Stimulated activated CD4-positive, alpha-beta T cell treated with anti-CD3 and anti-CD28 coated beads, Interleukin-1b, Interleukin-23, amount 100 ng/mL, for 48 hours (primary cell): ENCODE data around the gene ZNF428.
"Not testable (repeated sequence)": the region's sequence is repeated elsewhere in the genome, so short reads cannot be mapped to it uniquely, and the experiment has no call there.

Experiments
- DNase-seq: peaks from one replicate; pipeline ENCODE4 v3.0.0-alpha.2; 2020

Gene ZNF428

GRCh38 chr19:43639519-43640423 is 20.3 kb upstream of the ZNF428 start, which contains the start of gene CADM4:
Gene CADM4 (minus strand): TSS chr19:43639850. CDS start chr19:43639790, 60 bp downstream.
- DNase-seq, result peak; percentile 28

GRCh38 chr19:43638995-43639518 is 19.6 kb upstream of the ZNF428 start:
- DNase-seq, result no peak

DNA sequence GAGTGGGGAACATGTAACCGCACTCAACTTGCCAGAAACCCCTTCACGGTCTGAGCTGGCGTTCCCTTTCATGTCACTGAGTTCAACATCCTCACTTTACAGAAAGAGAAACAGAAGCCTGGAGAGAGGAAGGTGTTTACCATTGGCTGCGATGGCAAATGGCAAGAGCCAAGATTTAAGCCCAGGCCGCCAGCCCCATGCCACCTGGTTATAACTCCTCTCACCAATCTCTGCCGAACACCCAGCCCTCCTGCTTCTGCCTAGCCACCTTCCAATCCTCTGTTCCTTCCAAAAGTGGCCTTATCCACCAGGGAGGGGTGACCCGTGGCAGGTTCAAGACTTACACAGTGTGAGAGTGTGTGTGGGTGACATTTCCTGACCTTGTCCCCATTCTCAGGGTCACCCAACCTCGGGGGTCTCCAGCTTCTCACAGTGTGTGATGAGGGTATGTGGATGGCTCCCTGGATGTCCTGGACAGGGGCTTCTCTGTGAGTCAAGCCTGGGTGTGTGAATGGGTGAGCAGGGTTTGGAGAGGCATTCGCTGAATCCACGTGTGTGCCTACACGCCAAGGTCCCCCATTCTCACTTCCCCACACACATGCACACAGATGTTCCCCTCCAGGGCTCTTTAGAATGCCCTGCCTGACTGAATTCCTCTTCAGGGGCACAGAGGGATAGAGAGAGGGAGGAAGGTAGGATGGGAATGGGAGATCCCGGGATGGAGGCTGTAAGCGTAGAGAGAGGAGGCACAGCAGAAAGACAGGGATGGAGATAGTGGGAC is 19.0 kb upstream of the ZNF428 start:
- no peak for DNase-seq

DNA sequence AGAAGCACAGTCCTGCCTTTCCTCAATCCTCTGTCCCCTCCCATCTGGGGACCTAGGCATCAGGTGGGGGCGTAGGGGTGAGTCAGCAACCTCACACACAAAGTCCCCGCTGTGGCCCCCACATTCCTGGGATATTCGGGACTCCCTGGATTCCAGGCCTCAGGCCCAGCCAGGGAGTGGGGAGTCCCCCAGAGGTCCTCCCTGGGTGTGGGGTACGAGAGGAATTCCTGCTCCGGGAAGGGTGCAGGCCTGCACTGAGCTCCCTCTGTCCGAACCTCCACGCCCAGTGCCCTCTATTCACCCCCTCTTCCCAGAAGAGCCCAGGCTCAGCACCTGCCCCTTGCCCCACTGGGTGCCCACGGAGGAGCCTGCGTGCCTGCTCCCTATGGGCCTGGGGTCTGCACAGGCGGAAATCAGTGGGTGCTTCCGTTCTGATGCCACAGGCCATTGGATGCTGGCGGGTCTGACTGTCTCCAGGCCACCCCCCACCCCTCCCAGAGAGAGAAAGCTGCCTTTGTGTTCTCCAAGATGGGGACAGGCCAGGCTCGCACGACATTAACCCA is 16.8 kb upstream of the ZNF428 start:
- no peak for DNase-seq

GRCh38 chr19:43635561-43635940 is 16.1 kb upstream of the ZNF428 start:
- DNase-seq, result not testable (repeated sequence)

GRCh38 chr19:43634872-43635560 is 15.6 kb upstream of the ZNF428 start:
- DNase-seq, result no peak

DNA sequence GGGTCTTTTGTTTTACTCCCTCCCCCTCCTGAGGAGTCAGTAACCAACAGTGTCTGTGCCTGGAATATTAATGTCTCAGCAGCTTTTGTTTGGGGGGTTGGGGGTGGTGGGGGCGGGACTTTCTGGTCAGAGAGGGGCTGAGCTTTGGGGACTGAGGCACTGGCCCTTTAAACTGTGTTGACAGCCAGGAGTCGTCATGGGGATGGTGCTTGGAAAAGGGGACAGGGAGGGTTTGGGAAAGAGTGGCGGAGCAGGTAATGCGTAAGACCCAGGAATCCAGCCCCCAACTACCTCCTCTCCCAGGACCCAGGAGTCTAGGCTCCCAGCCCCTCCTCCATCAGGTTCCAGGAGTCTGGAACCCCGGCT is 15.1 kb upstream of the ZNF428 start:
- DNase-seq, result no peak

DNA sequence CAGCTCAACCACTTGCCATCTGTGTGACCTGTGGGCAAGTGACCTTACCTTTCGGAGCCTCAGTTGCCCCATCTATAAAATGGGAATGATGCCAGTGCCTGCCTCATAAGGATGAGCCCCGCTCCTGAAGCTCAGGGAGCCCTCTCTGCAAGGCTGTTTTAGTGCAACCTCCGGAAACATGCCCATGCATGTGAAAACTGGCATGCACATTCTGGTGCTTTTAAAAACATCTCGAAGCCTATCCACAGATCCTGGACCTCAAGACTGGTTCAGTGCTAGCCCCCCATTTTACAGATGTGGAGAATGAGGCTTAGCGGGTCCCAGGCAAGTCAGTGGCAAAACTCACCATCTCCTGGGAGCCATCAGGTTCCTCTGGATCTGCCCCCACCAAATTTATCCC is 14.6 kb upstream of the ZNF428 start:
- DNase-seq, result no peak

- DNase-seq, result no peak
Observed at GRCh38 chr19:43633520-43633919, 14.1 kb upstream of the ZNF428 start.

DNA sequence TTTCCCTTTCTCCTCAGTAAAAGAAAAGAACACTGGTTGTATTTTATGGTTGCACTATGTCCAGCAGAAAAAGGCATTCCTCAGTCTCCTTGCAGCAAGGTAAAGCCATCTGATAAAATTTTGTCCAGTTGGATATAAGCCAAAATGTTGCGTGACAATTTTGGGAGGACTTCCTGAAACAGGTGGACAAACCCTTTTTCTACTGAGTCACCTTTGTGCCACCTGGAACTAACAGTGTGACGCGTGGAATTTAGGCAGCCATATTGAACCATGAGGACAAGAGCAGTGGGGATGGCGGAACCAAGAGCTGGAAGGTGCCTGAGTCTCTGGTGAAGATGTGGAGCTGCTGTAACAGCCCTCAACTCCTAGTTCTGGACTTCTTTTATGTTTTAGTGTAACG is 12.1 kb upstream of the ZNF428 start:
- no peak for DNase-seq

DNA sequence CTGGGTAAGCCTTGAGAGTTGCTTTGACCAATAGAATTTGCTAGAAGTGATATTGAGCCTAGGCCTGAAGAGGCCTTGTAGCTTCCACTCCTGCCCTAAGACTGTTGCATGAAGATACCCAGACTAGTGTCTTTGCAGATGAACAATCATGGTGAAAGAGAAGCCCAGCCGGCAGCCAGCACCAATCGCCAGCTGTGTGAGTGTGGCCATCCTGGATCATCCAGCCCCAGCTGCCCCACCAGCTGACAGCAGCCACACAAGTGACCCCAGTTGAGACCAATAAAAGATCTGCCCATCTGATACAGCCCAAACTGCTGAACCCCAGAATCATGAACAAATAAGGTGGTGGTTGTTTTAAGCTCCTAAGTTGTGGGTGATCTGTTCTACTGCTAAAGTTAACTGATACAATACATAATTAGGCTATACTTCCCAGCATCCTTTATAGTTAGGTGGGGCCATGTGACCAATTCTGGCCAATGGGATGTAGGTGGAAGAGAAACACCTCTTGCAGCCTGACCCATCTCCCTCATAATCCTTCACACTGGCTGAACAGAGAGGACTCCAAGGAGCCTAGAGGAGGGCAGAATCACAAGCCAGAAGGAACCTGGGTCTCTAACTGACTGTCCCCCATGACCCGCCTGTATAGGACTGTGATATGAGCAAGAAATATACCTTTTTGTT is 9.4 kb upstream of the ZNF428 start:
- DNase-seq, result no peak

DNA sequence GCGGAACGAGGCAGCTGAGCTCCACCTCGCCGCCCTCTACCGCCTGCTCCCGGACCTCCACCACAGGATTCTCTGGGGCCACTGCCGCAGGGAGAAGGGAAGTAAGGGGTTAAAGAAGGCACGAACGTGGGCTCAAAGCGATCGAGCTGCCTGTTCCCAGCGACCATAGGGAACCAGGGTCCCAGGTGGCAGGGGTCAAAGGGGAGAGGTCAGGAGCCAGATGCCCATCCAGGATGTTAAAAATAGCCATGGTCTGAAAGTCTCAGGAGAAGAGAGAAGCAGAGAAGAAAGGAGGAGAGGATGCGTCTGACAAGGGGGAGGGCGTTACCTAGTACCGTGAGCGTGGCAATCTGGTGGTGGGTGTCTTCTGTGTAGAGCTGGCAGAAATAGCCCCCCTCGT is 7.4 kb upstream of the ZNF428 start:
- no peak for DNase-seq

DNA sequence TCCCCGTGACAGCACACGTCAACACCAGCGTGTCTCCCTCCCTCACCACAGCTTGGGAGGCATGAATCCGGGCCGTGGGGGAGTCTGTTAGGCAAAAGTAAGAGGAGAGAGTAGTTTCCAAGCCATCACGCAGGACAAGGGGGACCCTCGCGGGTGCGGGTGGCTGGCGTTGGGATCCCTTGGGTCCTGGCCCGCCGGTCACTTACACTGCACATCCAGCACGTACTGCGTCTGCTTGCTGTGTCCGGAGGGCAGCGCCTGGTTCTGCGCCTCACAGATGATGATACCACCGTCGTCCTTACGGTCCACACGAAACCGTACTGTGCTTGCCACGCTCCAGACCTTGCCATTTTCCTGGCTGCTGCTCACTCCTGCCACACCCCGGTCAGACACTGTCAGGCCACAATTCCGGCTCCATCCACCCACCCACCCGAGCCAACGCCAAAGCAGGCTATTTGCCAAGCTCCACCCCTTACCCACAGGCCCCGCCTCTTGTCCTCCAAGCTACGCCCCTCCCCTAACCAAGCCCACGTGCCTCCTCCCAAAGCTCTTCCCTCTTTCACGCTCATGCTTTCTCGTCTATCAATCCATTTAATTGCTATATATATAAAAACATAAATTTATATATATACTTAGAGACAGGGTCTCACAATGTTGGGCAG is 6.6 kb upstream of the ZNF428 start:
- DNase-seq, result no peak

- DNase-seq, result peak; percentile 90
Observed at GRCh38 chr19:43624933-43625332, 5.5 kb upstream of the ZNF428 start.

DNA sequence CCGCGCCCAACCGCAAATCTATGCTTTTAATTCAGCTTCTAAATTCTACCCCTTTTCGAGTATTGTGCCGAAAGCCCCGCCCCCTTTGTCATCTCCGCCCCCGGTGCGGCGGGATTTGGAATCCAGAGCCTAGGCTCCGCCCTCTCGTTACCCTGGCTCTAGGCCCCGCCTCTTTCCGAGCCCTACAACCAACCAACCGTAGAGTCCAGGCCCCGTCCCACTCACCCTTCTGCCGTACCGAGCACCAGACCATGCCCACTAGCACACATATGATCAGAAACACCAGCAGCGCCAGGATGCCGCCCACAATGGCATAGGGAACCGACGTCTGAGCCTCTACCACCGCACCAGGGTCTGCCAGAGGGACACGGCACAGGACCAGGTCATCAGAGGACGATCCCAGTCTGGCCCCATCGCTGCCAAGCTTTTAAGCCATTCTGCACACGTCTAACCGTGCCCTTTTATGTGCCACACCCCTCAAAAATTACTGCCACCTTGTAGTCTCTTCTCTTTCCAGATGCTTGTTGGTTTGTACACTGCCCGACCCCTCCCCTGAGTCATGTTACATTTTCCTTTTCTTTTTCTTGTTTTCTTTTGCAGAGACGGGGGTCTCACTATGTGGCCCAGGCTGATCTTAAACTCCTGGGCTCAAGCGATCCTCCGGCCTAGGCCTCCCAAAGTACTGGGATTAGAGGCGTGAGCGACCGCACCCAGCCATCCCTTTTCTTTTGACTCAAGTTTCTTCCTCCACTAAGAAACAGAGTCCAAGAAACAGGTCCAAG is 4.7 kb upstream of the ZNF428 start:
- DNase-seq, result no peak

DNA sequence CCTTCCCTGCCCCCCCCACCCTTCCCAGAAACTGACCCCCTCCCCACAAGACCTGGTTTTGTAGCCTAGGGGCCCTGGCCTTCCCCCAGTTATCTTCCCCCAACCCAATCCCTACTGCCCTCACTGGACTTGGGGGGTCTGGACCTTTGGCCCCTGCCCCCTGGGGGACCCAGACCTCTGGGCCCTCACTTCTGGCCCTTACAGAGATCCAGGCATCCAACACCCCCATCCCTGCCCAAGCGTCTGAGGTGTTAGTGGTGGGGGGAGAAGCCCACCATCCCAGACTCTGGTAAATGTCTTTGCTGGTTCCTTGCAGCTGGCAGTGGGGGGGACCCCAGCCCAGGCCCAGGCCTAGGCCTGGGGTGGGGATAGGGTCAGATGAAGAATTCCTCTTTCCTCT is 3.5 kb upstream of the ZNF428 start:
- no peak for DNase-seq

GRCh38 chr19:43622070-43622469 is 2.6 kb upstream of the ZNF428 start:
- DNase-seq, result no peak

- DNase-seq, result no peak
Observed at GRCh38 chr19:43620061-43621001, 902 bp upstream of the ZNF428 start.

DNA sequence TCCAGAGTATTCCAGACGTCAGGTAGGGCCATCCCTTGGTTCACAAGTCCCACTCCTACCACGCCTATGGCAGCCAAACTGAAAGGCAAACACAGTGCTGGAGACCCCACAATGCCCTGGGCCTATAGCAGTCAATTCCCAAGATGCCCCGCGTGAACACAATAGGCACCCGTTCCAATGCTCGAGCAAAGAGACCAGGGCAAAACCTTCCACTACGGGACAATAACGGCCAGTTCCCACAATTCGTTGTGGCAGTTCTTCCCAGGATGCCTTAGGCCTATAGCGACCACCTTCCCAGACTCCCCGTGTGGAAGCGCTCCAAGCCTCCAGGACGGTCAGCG is 538 bp downstream of the ZNF428 start:
- peak; percentile 64 for DNase-seq

- DNase-seq, result no peak
Observed at GRCh38 chr19:43616954-43617353, 2.5 kb downstream of the ZNF428 start.
